Lung (tissue), 12 donors: ENCODE measurements around the gene TCFL5. TPM values are rescaled to one million over a fixed set of nuclear protein-coding genes. Genes with fewer than 3 reads are reported as not detected.

Experiments
- ATAC-seq: fragments of 200-7000 bp; cut with Tn5 transposase; one replicate; pipeline ENCODE4 v1.9.1; 2020; ENCODE audit warnings: moderate number of reproducible peaks; ENCODE audit not compliant: insufficient read depth, low FRiP score
- DNase-seq, 3 donors: peaks; one replicate each; pipeline ENCODE4 v3.0.0-alpha.2; 2013 to 2017
- H3K27ac ChIP-seq, 2 donors: one replicate each; pipeline ENCODE4 v1.5.1; 2013; ENCODE audit warnings: mild to moderate bottlenecking in 2 of 2, moderate library complexity in 2 of 2, control low read depth in 1 of 2, inconsistent platforms in 1 of 2, low read depth in 1 of 2, low read length in 1 of 2
- H3K27me3 ChIP-seq, 3 donors: one replicate each; pipeline ENCODE4 v1.5.1; 2013; ENCODE audit warnings: low read length in 2 of 3; ENCODE audit not compliant: control insufficient read depth in 3 of 3, insufficient read depth in 3 of 3
- H3K36me3 ChIP-seq, 4 donors: one replicate each; pipeline ENCODE4 v1.5.1; 2013; ENCODE audit warnings: low read length in 4 of 4, mild to moderate bottlenecking in 1 of 4, moderate library complexity in 1 of 4; ENCODE audit not compliant: control insufficient read depth in 4 of 4, insufficient read depth in 4 of 4
- H3K4me1 ChIP-seq, 5 donors: one replicate each; pipeline ENCODE4 v1.5.1; 2013; ENCODE audit warnings: low read length in 5 of 5, mild to moderate bottlenecking in 2 of 5, moderate library complexity in 1 of 5; ENCODE audit not compliant: control insufficient read depth in 5 of 5, insufficient read depth in 5 of 5
- H3K4me3 ChIP-seq: one replicate; pipeline ENCODE4 v1.5.1; 2013; ENCODE audit warnings: mild to moderate bottlenecking, control low read depth, moderate library complexity
- H3K9ac ChIP-seq, 2 donors: one replicate each; pipeline ENCODE4 v1.5.1; 2013; ENCODE audit warnings: low read length in 2 of 2, control low read depth in 1 of 2; ENCODE audit not compliant: insufficient read depth in 1 of 2
- H3K9me3 ChIP-seq, 4 donors: one replicate each; pipeline ENCODE4 v1.5.1; 2013; ENCODE audit warnings: low read length in 3 of 4, mild to moderate bottlenecking in 1 of 4, moderate library complexity in 1 of 4; ENCODE audit not compliant: control insufficient read depth in 4 of 4, insufficient read depth in 3 of 4
- CTCF ChIP-seq: IDR thresholded peaks from 2 replicates; pipeline ENCODE4 v1.5.1; 2012; ENCODE audit warnings: mild to moderate bottlenecking; ENCODE audit errors: control extremely low read depth, extremely low read depth
- WGBS, 2 donors: extraction: QIAGEN DNeasy Blood & Tissue Kit; methylation state at CpG; one replicate each; pipeline ENCODE4 v1.1.7; 2013; 5-methylcytosine and 5-hydroxymethylcytosine counted together
- polyA plus RNA-seq, 2 donors: library from polyadenylated mRNA; stranded (reverse); fragments of 200-250 nt; gene quantifications; one replicate each; pipeline ENCODE4 v1.2.1, GENCODE V29; 2013
- total RNA-seq, 2 donors: library from RNA; depleted of rRNA in 1 of 2; stranded (reverse); fragments of >200 nt in 1 of 2; gene quantifications; one replicate each; pipeline ENCODE4 v1.2.1, GENCODE V29; 2014 to 2021
- donor health status: control.
- donor health status: control.
- donor health status: Bipolar disorder and iron deficiency.
- donor health status: healthy.
- donor health status: DM: yes; HTN: yes; CAD: no.

The TCFL5 gene
- total and polyA plus RNA-seq, 4 donors, result 3.8 to 8.6 (median 6.1) TPM

- no peak overlapping the region for H3K9ac ChIP-seq
Observed at GRCh38 chr20:62837790-62838127, 23.9 kb downstream of the TCFL5 start.

GRCh38 chr20:62836967-62837490, 24.6 kb downstream of the TCFL5 start:
- DNase-seq (no peak), ATAC-seq (no peak)
- no peak for TF ChIP-seq CTCF
- Histone ChIP-seq H3K36me3 (peaks cover 0 to 3% (median 0%) of the 10 kb centered on the region in 4 donors), H3K9me3 (no peaks in the 10 kb centered on the region), H3K27me3 (no peaks in the 10 kb centered on the region), H3K4me1 (peaks cover 0 to 12% (median 0%) of the 10 kb centered on the region in 5 donors), H3K27ac (no peak overlapping the region), H3K4me3 (no peak overlapping the region), H3K9ac (no peak overlapping the region)
- WGBS, 2 donors, result 92 to 94% methylated on average over 19 of the region's 19 CpGs

More at GRCh38 chr20:62837790-62838127, 23.9 kb downstream of the TCFL5 start:
- H3K36me3 ChIP-seq, result peaks cover 0 to 3% (median 0%) of the 10 kb centered on the region in 4 donors
- WGBS, 2 donors, result 69 to 82% methylated on average over 8 of the region's 8 CpGs
- H3K4me1 ChIP-seq, result peaks cover 0 to 6% (median 0%) of the 10 kb centered on the region in 5 donors
- no peak overlapping the region for H3K27ac ChIP-seq
- H3K4me3 ChIP-seq, result no peak overlapping the region
- no peaks in the 10 kb centered on the region for H3K27me3 ChIP-seq
- TF ChIP-seq CTCF, result no peak
- DNase-seq (no peak), ATAC-seq (no peak)
- H3K9me3 ChIP-seq, result no peaks in the 10 kb centered on the region

GRCh38 chr20:62835931-62836861, 25.4 kb downstream of the TCFL5 start:
- Histone ChIP-seq H3K4me3 (no peak overlapping the region), H3K9me3 (no peaks in the 10 kb centered on the region), H3K27ac (no peak overlapping the region), H3K9ac (no peak overlapping the region), H3K27me3 (no peaks in the 10 kb centered on the region), H3K36me3 (peaks cover 0 to 2% (median 0%) of the 10 kb centered on the region in 4 donors), H3K4me1 (peaks cover 0 to 20% (median 7%) of the 10 kb centered on the region in 5 donors)
- no peak for TF ChIP-seq CTCF
- ATAC-seq, result no peak
- DNase-seq, result no peak
- WGBS, 2 donors, result 73 to 81% methylated on average over 47 to 52 of the region's 52 CpGs
